NCI-H1694 treated with DMSO at 0.1 percent for 48 hours (cell line): Measurements from ENCODE around the gene OR9Q1.
"Not testable (repeated sequence)": the region's sequence is repeated elsewhere in the genome, so short reads cannot be mapped to it uniquely, and the experiment has no call there.

Experiments
- DNase-seq: peaks from one replicate; lab custom pipeline; 2025; lab: John Stamatoyannopoulos, UW

Gene OR9Q1

DNA sequence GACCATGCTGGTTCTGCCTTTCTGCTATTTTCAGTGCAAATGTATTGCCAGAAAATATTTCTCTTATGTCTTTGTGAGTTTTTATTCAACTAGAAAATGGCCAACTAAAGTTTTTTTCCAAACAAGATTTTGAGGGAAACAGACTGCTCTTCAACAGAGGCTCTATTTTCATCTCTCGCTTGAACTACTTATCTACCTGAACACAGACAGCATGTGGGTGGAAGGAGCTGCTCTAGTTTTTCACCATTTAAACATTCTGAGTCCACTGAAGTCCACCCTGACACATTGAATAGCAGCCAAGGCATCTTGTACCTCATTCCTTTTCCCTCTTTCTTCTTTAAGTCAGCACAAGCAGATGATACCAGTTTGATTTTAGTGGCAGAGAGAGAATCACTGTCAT lies 111.5 kb downstream of the OR9Q1 start:
- no peak for DNase-seq

DNA sequence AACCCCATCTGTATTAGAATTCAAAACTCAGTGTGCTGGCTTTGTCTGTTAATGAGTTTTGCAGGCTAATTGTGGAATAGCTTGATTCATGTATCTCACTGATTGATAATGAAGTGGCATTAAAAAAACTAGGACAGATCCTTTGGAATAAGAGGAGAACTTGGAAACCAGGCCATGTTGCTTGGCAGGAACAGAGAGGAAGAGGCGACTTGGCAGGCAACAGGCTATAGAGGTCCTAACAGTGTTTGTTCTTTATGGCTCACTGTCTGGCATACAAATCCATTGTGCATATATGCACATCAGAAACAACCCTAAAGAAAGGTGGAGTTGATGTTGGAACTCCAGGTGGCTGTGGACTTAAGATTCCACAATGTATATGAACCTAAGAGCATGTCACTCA lies 119.1 kb downstream of the OR9Q1 start:
- no peak for DNase-seq

DNA sequence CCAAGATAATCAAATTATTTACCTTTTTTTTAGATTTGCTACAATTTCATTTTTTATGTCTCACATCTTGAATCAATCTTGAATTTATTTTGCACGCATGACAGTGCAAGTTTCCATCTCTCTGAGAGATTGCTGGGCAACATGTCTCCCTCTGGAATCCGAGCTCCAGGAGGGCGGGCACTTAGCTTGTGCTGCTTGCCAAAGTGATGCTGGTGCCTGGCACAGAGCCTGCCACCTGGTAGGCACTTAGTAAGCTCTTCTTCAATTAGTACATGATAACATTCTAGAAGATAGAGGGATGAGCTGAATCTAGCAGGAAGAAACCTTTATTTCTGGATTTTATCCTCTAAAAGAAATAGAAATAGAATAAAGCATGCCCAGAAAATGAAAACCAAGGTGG lies 129.1 kb downstream of the OR9Q1 start:
- no peak for DNase-seq

DNA sequence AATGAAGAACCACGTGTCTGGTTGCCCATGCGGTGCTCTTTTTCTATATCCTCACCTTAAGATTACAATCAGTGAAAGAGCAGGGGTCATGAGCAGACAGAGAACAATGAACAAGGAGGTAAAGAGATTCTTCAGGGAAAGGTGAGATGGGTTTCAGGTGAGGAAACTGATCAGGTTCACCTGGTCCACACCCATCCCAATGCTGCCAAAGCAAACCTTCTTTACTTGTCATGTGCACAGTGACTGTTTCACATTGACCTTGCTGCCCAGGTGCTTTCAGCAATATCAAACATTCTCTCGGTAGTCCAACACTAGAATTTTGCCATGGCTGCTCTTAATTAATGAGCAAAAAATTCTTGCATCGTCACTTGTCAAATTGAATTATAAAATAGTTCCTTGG lies 140.7 kb downstream of the OR9Q1 start:
- no peak for DNase-seq

DNA sequence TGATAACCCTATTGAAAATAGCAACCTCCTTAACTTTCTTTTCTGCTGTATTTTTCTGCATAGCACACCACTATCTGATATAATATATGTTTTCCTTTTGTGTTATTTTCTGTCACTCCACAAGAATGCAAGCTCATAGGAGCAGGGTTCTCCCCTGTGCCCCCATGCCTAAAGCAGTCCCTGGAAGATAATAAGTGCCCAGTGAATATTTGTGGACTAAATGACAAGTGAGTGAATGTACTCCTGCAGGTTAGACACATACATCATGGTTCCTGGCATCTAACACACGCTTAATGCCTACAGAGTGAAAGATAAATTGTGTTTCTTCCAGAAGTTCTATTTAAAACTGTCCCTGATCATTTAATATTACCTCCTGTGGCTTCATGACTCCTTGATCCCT lies 141.3 kb downstream of the OR9Q1 start:
- no peak for DNase-seq

DNA sequence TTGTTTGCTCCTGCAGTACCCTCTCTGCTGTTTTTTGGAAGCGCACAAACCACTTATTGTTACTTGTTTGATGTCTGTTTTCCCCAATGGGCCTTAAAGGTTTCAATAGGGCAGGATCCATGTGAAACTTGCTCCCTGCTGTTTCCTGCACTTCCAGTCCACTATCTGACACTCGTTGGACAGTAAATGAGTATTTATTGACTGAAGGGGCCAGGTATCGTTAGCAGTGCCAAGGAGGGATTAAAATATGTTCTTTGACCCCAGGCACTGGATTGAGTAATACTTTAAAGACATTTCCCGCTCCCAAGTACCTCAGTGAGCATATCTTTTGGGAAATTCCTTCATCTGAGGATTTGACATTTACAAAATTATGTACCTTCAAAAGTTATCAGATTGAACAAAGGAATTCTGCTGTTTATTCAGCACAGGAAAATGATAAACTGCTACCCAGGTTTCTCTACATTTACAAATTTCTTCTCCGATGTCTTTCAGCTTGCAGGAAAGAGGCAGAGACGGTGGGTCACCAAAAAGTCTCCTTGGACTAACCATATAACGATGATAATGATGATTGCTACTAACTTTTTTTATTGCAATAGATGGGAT lies 141.9 kb downstream of the OR9Q1 start:
- DNase-seq, result no peak

DNA sequence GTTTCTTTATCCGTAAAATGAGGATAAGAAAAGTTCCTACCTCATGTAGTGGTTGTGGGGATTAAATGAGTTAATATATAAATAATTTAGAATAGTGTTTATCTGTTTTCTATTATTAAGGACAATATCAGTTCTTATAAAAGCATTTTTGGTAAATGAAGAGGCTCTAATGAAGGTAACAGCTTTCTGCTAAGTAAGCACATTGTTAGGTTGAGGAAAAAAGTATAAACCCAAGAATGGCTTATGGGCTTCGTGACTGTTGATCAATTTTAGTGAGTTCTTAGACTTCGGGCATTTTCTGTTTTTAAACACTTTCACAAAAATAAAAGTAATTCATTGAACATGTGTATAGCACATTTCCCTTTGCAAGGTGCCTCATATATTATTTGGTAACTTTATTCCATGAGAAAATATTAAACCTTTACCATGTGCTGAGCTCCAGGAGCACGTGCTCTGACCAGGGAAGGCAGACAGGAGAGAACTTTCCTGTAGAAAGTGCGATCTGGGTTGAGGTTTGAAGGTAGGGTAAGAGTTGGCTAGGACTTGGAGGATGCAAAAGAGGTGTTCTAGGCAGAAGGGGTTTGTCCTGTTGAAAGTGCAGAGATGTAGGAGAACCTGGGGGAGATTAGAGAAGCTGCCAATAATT lies 153.9 kb downstream of the OR9Q1 start:
- DNase-seq, result no peak

DNA sequence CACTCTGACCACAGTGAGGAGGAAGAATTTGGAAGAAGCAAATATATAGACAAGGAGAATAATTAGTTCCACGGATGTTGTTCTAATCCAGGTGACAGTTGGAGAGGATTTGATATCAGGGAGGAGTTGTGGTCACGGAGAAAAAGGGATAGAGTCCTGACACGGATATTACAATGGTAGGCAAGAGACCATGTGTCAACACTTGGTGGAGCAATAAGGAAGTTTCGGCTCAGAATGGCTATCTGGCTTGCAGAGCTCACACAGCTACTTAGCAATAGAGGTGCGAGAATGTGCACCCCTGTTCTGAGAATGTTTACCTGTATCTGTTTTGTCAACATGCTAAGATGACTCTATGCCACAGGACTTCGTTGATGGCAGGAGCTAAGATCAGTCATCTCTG lies 154.8 kb downstream of the OR9Q1 start:
- no peak for DNase-seq

DNA sequence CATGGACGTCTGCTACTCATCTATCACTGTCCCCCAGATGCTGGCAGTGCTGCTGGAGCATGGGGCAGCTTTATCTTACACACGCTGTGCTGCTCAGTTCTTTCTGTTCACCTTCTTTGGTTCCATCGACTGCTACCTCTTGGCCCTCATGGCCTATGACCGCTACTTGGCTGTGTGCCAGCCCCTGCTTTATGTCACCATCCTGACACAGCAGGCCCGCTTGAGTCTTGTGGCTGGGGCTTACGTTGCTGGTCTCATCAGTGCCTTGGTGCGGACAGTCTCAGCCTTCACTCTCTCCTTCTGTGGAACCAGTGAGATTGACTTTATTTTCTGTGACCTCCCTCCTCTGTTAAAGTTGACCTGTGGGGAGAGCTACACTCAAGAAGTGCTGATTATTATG lies 156.0 kb downstream of the OR9Q1 start:
- DNase-seq, result no peak

DNA sequence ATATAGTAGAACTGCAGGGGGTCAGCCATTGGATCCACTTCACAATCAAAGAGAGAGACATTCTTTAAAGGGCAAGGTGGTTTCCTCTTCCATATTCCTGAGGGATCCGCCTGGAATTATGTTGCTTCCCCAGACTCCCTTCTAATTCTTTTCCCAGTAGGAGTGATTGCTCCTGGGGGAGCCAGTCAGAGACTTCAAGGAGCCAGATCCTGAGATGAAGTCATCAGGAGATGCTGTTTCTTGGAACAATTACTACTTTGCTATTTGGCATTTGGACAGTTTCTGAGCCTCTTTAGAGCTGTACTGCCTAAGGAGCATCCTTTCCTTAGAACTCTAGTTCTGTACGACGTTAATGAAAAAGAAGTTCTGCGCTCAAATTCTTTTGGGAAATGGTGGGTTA lies 163.3 kb downstream of the OR9Q1 start:
- no peak for DNase-seq

DNA sequence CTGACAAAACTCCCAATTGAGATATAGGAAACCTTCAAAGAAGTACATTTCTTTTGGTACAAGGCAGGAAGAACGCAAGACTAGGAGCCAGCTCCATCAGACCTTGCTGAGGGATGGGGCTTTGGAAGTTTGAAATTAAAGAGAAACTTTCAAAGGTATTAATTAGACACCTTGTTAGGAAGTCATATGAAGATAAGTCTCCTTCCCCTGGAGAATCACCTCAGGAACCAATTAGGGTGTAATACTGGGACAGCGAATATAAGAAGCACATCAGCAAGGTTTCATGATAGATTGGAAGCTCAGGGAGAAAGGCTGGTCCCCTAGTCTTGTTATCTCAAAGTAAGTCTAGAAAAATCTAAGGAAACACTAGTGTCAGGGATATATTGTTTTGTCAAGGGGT lies 165.1 kb downstream of the OR9Q1 start, which contains the start of gene OR9Q2:
OR9Q2 (plus strand) TSS at position 301 of the 400 bp plus-strand sequence. CDS start 1,421 bp downstream, outside the sequence.
- no peak for DNase-seq

DNA sequence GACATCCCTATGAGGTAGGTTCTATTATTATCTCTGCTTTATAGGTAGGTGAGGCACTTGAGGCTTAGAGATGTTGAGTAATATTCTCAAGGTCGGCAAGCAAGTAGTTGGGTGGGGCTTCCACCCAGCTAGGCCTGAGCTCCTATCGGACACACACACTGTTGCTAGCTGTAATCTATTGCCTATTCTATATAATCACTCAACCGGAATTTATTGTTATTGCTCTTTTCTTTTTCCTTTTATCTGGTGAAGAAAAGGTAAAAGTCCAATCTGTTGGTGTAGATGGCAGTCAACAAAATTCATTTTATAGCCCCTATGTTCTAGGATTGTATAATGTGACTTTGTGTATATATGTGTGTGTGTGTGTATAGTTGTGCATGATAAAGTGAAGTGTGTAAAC lies 168.5 kb downstream of the OR9Q1 start:
- no peak for DNase-seq

DNA sequence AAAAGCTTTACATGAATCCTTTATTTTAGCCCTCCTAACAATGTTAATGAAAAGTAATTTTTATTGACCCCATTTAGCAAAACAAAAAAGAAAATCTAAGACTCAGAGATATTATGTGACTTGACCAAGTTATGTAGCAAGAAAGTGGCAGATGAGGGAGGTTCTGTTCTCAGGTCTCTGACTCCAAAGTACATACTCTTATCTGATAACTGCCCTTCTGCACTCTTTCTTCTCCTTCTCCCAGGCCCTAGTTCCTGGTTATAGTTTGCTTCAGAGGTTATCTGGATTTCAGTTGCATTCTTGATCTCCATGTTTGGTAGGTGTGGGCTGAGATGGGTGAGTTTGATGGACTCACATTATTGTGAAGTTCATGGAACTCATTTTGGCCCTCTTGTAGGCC lies 169.7 kb downstream of the OR9Q1 start:
- no peak for DNase-seq

DNA sequence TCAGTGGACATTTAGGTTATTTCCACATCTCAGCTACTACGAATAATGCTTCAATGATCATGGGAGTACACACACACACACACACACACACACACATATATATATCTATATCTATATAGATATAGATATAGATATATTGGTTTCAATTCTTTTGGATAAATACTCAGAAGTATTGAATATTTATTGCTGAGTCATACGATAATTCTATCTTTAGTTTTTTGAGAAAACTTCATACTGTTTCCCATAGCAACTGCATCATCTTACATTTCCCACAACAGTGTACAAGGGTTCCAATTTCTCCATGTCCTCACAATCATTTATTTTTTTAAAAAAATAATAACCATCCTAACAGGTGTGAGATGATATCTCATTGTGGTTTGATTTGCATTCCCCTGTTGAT lies 172.3 kb downstream of the OR9Q1 start:
- no peak for DNase-seq

DNA sequence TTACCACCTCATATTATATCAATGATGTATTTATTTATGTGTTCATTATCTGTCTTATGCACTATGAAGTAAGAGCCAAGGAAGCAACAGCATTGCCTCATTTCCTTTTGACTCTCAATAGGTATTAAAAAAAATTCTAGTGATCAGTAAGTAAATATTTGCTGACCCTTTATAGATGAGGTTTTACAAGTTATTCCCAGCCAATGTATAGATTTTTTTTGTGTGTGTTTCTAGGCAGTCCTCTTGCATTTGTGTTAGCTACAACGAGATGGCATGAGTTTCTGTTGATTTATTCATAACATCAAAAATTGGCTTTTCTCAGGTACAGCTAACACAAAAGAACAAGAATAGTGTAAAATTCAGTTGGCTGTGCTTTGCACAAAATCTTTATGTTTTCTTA lies 175.6 kb downstream of the OR9Q1 start:
- no peak for DNase-seq

DNA sequence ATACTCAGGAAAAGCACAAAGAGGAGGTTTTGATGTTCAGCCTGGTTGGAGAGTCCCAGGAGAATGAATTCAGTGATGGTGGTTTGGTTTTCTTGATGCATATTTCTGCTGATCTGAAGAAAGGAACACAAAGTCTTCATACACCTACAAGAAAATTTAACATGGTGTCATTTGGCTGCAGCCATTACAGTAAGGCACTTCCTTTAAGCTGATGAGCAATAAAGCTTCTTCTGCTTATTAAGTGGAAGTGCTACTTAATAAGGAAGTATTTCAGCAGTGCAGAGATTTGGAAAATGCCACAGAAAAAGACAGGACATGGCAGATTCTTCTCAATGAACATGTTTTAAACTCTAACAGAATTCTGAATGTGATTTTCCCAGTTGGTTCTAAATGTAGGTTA lies 180.4 kb downstream of the OR9Q1 start, which contains the start of gene OR1S2:
OR1S2 (minus strand) TSS at position 101 of the 400 bp plus-strand sequence; CDS start at position 101, 0 bp downstream.
- DNase-seq, result no peak

DNA sequence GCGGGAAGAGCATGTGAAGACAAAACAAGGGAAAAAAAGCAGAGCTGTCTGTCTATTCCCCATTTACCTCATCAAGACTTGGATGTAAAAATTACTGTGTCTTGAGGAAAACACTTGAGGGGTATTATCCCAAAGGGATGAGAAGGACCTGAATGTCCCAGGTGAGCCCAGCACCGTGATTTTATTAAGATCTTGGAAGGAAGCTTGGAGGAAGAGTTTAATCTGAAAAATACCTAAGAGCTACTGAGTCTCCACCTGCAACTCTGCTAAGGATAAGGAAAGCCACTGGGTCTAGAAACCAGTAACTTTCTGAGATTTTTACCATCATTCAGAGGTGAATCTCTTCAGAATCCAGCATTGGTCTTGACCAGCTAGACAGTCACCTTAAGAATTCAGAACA lies 188.7 kb downstream of the OR9Q1 start, which contains the start of gene OR1S1:
OR1S1 (plus strand) TSS at position 301 of the 400 bp plus-strand sequence.
- not testable (repeated sequence) for DNase-seq

DNA sequence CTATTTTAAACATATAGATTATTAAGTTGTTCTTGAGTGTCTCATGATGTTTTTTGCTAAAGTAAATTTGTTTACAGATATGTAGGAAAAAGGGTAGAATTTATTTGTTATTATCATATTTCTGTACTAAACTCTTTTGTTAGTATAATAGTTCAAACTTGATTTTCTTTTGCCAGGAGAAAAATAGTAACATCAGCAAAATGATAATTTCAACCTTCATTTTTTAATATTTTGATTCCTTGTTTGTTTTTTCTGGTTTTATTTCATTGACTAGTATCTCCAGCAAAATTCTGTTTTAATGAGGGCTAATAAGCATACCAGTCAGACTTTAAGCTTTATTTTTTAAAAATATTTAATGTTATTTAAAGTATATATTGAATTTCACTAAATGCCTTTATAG lies 192.8 kb downstream of the OR9Q1 start:
- no peak for DNase-seq

DNA sequence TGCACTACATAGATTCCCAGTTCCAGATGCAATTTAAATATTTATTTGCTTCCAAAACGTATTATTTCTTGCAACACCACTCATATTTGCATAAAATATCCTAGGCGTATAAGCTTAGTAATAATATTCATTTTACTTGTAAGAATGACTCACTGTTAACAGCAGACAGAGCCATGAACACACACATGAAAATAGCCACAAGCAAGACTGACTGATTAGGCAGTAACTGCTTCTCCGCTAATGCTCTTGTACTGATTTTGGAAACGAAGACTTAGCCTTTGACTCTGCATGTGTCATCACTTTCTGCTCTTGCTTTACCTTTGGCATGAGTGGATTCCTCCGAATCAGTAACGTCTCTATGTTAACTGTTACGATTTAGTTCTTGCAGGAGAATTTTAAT lies 199.0 kb downstream of the OR9Q1 start:
- DNase-seq, result no peak

DNA sequence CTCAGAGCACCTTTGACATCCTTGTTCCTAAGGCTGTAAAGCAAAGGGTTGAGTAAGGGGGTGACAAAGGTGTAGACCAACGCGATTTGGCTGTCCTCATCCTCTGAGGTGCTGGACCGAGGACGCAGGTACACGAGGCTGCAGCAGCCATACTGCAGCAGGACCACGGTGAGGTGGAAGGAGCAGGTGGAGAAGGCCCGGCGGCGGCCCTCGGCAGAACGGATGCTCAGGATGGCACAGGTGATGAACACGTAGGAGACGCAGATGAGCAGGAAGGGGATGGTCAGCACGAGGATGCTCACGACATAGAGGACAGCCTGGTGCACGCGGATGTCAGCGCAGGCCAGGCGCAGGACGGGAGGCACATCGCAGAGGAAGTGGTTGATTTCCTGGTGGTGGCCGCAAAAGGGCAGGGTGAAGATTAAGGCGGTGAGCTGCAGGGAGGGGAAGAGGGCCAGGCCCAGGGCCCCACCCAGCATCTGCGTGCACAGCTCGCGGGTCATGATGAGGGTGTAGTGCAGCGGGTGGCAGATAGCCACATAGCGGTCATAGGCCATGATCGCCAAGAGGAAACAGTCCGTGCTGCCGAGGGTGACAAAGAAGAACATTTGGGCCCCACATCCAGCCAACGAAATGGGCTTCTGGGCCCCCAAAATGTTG lies 204.4 kb downstream of the OR9Q1 start:
- no peak for DNase-seq
